Activated CD8-positive, alpha-beta memory T cell treated with anti-CD3 and anti-CD28 coated beads, Interleukin-2, amount 50 U/mL, for 1 hour (primary cell): ENCODE data around the gene PTPN2.
"Not testable (repeated sequence)": the region's sequence is repeated elsewhere in the genome, so short reads cannot be mapped to it uniquely, and the experiment has no call there.

Experiments
- DNase-seq: peaks from one replicate; pipeline ENCODE4 v3.0.0-alpha.2; 2020; ENCODE audit errors: extremely low read depth

PTPN2 gene

GRCh38 chr18:12891561-12891960 is 7.5 kb upstream of the PTPN2 start:
- no peak for DNase-seq

- DNase-seq = no peak
Measured at GRCh38 chr18:12890964-12891363, 6.9 kb upstream of the PTPN2 start.

- DNase-seq = no peak
Measured at GRCh38 chr18:12886498-12887126, 2.6 kb upstream of the PTPN2 start.

- DNase-seq = no peak
Measured at GRCh38 chr18:12885500-12885899, 1.5 kb upstream of the PTPN2 start.

GRCh38 chr18:12884406-12885323 is 628 bp upstream of the PTPN2 start:
- no peak for DNase-seq

- DNase-seq = no peak
Measured at GRCh38 chr18:12883372-12883683, 709 bp downstream of the PTPN2 start.

- DNase-seq = no peak
Measured at GRCh38 chr18:12882453-12883371, 1.3 kb downstream of the PTPN2 start.

- no peak for DNase-seq
Measured at GRCh38 chr18:12880541-12880910, 3.5 kb downstream of the PTPN2 start.

GRCh38 chr18:12879840-12880540 is 4.0 kb downstream of the PTPN2 start:
- DNase-seq = no peak

- DNase-seq = not testable (repeated sequence)
Measured at GRCh38 chr18:12874992-12875391, 9.0 kb downstream of the PTPN2 start.

- DNase-seq = not testable (repeated sequence)
Measured at GRCh38 chr18:12873961-12874567, 10.0 kb downstream of the PTPN2 start.

- no peak for DNase-seq
Measured at GRCh38 chr18:12872408-12872807, 11.6 kb downstream of the PTPN2 start.

- no peak for DNase-seq
Measured at GRCh38 chr18:12868576-12868975, 15.5 kb downstream of the PTPN2 start.

- DNase-seq = no peak
Measured at GRCh38 chr18:12867441-12868123, 16.5 kb downstream of the PTPN2 start.

GRCh38 chr18:12863687-12864216 is 20.3 kb downstream of the PTPN2 start:
- no peak for DNase-seq

- DNase-seq = no peak
Measured at GRCh38 chr18:12862874-12863482, 21.1 kb downstream of the PTPN2 start.

GRCh38 chr18:12862467-12862866 is 21.6 kb downstream of the PTPN2 start:
- DNase-seq = no peak

GRCh38 chr18:12861637-12862036 is 22.4 kb downstream of the PTPN2 start:
- no peak for DNase-seq

GRCh38 chr18:12860530-12860929 is 23.5 kb downstream of the PTPN2 start:
- no peak for DNase-seq

- DNase-seq = no peak
Measured at GRCh38 chr18:12858991-12859390, 25.0 kb downstream of the PTPN2 start.
